HCT116 (cell line): ENCODE data around the gene GHRHR. TPM values are rescaled to one million over a fixed set of nuclear protein-coding genes. Genes with fewer than 3 reads are reported as not detected.

Source experiments
- ATAC-seq: fragments of 200-7000 bp; cut with Tn5 transposase; 2 replicates; pipeline ENCODE4 v1.9.1; 2020; ENCODE audit warnings: mild to moderate bottlenecking, moderate library complexity
- BruUV-seq: library from RNA; stranded (reverse); fragments of 400-500 nt; replicated peaks from 2 replicates; lab custom pipeline; 2021; lab: Mats Ljungman, UMichigan
- CTCF ChIA-PET: fragments of 300-600 bp; sonication (Branson Sonifier 250); formaldehyde crosslinking; loops from one replicate; lab custom pipeline; 2021; ENCODE audit warnings: antibody characterized with exemption; lab: Charles Lee
- POLR2A ChIA-PET: fragments of 300-600, 350-600 bp; sonication (Branson Sonifier 250); formaldehyde crosslinking; loops from one replicate; lab custom pipeline; 2021; ENCODE audit warnings: antibody characterized with exemption; lab: Charles Lee
- RAD21 ChIA-PET, 2 experiments: fragments of 300-600 bp; sonication (Branson Sonifier 250); formaldehyde crosslinking; loops; one replicate each; lab custom pipeline; 2023; ENCODE audit warnings: low total read pairs in 2 of 2; ENCODE audit not compliant: uncharacterized antibody in 2 of 2, unreplicated experiment in 2 of 2, low non-redundant PET in 1 of 2; lab: Charles Lee
- DNase-seq: peaks from one replicate; pipeline ENCODE4 v3.0.0-alpha.2; 2010; ENCODE audit warnings: low read depth, low spot score
- H2AFZ ChIP-seq: fragments of 200-600 bp; shearing (Covaris generic), sonication (generic); 2 replicates; pipeline ENCODE4 v1.6.1; 2017; ENCODE audit warnings: low read depth, mixed run types, mixed read lengths, antibody characterized with exemption, low read length; ENCODE audit not compliant: poor library complexity, severe bottlenecking
- H3K27ac ChIP-seq: 2 replicates; pipeline ENCODE4 v1.5.1; 2012; ENCODE audit warnings: low read depth, low read length
- H3K27me3 ChIP-seq: fragments of 200-600 bp; sonication (generic); 2 replicates; pipeline ENCODE4 v1.6.1; 2016; ENCODE audit warnings: mixed run types, low read length, mixed read lengths; ENCODE audit not compliant: insufficient read depth
- H3K36me3 ChIP-seq, 2 experiments: fragments of 200-500 bp in 1 of 2; fragments of 200-600 bp in 1 of 2; sonication (Bioruptor generic) in 1 of 2; sonication (generic) in 1 of 2; 2 replicates each; pipeline versions ENCODE4 v1.5.1 to v1.6.1; 2014 to 2016; ENCODE audit warnings: low read length in 2 of 2, inconsistent platforms in 1 of 2, mixed read lengths in 1 of 2, mixed run types in 1 of 2; ENCODE audit not compliant: insufficient read depth in 2 of 2, control insufficient read depth in 1 of 2
- H3K4me1 ChIP-seq, 2 experiments: fragments of 200-600 bp in 1 of 2; sonication (generic) in 1 of 2; 2 replicates each; pipeline versions ENCODE4 v1.5.1 to v1.6.1; 2012 to 2017; ENCODE audit warnings: low read length in 2 of 2, inconsistent platforms in 1 of 2, mild to moderate bottlenecking in 1 of 2, mixed read lengths in 1 of 2, mixed run types in 1 of 2, moderate library complexity in 1 of 2; ENCODE audit not compliant: insufficient read depth in 2 of 2, control insufficient read depth in 1 of 2
- H3K4me2 ChIP-seq: fragments of 200-600 bp; sonication (generic); 2 replicates; pipeline ENCODE4 v1.6.1; 2017; ENCODE audit warnings: mixed run types, low read length, mixed read lengths
- H3K4me3 ChIP-seq, 2 experiments: fragments of 200-600 bp in 1 of 2; sonication (generic) in 1 of 2; replicated peaks in 1 of 2; 2 replicates each; pipeline ENCODE4 v1.5.1; 2011 to 2016; ENCODE audit warnings: low read length in 2 of 2, control low read depth in 1 of 2, low read depth in 1 of 2, mild to moderate bottlenecking in 1 of 2, mixed read lengths in 1 of 2, mixed run types in 1 of 2
- H3K79me2 ChIP-seq: fragments of 200-600 bp; sonication (generic); 2 replicates; pipeline ENCODE4 v1.6.1; 2017; ENCODE audit warnings: mild to moderate bottlenecking, mixed run types, low read length, moderate library complexity, mixed read lengths; ENCODE audit not compliant: insufficient read depth
- H3K9ac ChIP-seq: fragments of 200-600 bp; sonication (generic); 2 replicates; pipeline ENCODE4 v1.6.1; 2016; ENCODE audit warnings: low read length, mixed read lengths
- H3K9me2 ChIP-seq: fragments of 200-600 bp; sonication (generic), shearing (Covaris generic); 2 replicates; pipeline ENCODE4 v1.6.1; 2017; ENCODE audit warnings: mixed run types, mild to moderate bottlenecking, moderate library complexity; ENCODE audit not compliant: insufficient read depth
- H3K9me3 ChIP-seq, 2 experiments: fragments of 200-500 bp in 1 of 2; fragments of 200-600 bp in 1 of 2; sonication (Bioruptor generic) in 1 of 2; sonication (generic) in 1 of 2; 2 replicates each; pipeline ENCODE4 v1.6.1; 2014 to 2017; ENCODE audit warnings: low read length in 2 of 2, mixed read lengths in 2 of 2, inconsistent platforms in 1 of 2, low read depth in 1 of 2, mild to moderate bottlenecking in 1 of 2, mixed run types in 1 of 2, moderate library complexity in 1 of 2; ENCODE audit not compliant: control insufficient read depth in 1 of 2, insufficient read depth in 1 of 2
- H4K20me1 ChIP-seq: fragments of 200-600 bp; sonication (generic), shearing (Covaris generic); 2 replicates; pipeline ENCODE4 v1.6.1; 2017; ENCODE audit warnings: mixed run types, mild to moderate bottlenecking, moderate library complexity; ENCODE audit not compliant: insufficient read depth
- CBX3 ChIP-seq: IDR thresholded peaks from 2 replicates; pipeline ENCODE4 v1.6.1; 2012; ENCODE audit warnings: low read depth
- EGR1 ChIP-seq: IDR thresholded peaks from 2 replicates; pipeline ENCODE4 v1.6.1; 2012; ENCODE audit warnings: low read depth
- EZH2 ChIP-seq: fragments of 200-600 bp; sonication (generic); IDR thresholded peaks from 2 replicates; pipeline ENCODE4 v1.6.1; 2017; ENCODE audit warnings: antibody characterized with exemption, mixed run types
- EZH2phosphoT487 ChIP-seq: fragments of 200-600 bp; IDR thresholded peaks from 2 replicates; pipeline ENCODE4 v1.6.1; 2018; ENCODE audit warnings: antibody characterized with exemption, borderline replicate concordance
- FOSL1 ChIP-seq: IDR thresholded peaks from 2 replicates; pipeline ENCODE4 v1.6.1; 2012; ENCODE audit warnings: low read depth
- JUND ChIP-seq: IDR thresholded peaks from 2 replicates; pipeline ENCODE4 v1.6.1; 2012
- POLR2A ChIP-seq: IDR thresholded peaks from 2 replicates; pipeline ENCODE4 v1.7.0; 2011; ENCODE audit warnings: borderline replicate concordance; ENCODE audit not compliant: insufficient read depth, insufficient read length; ENCODE audit errors: extremely low read depth
- SP1 ChIP-seq: IDR thresholded peaks from 2 replicates; pipeline ENCODE4 v1.6.1; 2012; ENCODE audit warnings: low read depth
- TCF7L2 ChIP-seq: IDR thresholded peaks from 2 replicates; pipeline ENCODE4 v1.7.0; 2011; ENCODE audit warnings: borderline replicate concordance, inconsistent platforms; ENCODE audit not compliant: insufficient read depth, insufficient read length; ENCODE audit errors: extremely low read depth
- YY1 ChIP-seq: IDR thresholded peaks from 2 replicates; pipeline ENCODE4 v1.6.1; 2011; ENCODE audit warnings: low read length, low read depth, moderate library complexity, mild to moderate bottlenecking; ENCODE audit not compliant: insufficient replicate concordance; ENCODE audit errors: extremely low read depth
- ZNF274 ChIP-seq: fragments of 200-500 bp; sonication (Bioruptor generic); IDR thresholded peaks from 2 replicates; pipeline ENCODE4 v1.6.1; 2014; ENCODE audit warnings: mild to moderate bottlenecking, low read depth, low read length, inconsistent platforms
- intact Hi-C: fragments of 100-400 bp; cut with micrococcal nuclease; formaldehyde crosslinking; loops from 2 replicates; pipeline ENCODE4 v1.10.0; 2022
- total RNA-seq: library from RNA; stranded (reverse); gene quantifications from one replicate; pipeline ENCODE4 v1.2.1, GENCODE V29; 2021; ENCODE audit not compliant: unreplicated experiment
- TF ChIP-seq, protein P1 (sequence below): IDR thresholded peaks from 2 replicates; pipeline ENCODE4 v1.6.1; 2011; ENCODE audit warnings: mild to moderate bottlenecking, low read length, moderate library complexity; ENCODE audit not compliant: insufficient replicate concordance; ENCODE audit errors: extremely low read depth

The GHRHR gene
- total RNA-seq, 1 experiment from 2014 or later: not detected

DNA sequence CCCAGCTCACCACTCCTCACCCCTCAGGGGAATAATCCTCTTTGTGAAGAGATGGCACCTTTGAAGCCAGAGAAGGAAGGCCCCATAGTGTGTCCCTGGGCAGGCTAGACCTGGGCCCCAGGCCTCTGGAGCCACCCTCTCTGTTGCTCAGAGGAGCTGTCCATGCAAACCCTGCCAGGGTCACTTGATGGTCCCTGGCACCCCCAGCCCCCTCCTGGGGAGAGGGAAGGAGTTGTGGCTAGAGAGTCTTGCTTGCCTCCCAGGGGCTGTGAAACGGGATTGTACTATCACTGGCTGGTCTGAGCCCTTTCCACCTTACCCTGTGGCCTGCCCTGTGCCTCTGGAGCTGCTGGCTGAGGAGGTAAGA is 5.8 kb downstream of the GHRHR start:
- no peak overlapping the region for H2AFZ ChIP-seq
- no peaks in the 10 kb centered on the region for H3K79me2 ChIP-seq
- intact Hi-C loops: no loop called here
- POLR2A ChIA-PET: no interaction called here
- no peak overlapping the region for H3K4me2 ChIP-seq
- CTCF ChIA-PET: interaction anchor here (2.2 kb wide), 1 partner anchor 14 kb away, joined by 6 read pairs; no protein-coding TSS in a partner anchor
- H3K9me3 ChIP-seq: no peaks in the 10 kb centered on the region
- no peaks in the 10 kb centered on the region for H4K20me1 ChIP-seq
- no peaks in the 10 kb centered on the region for H3K9me2 ChIP-seq
- H3K27me3 ChIP-seq: peaks cover 14% of the 10 kb centered on the region; the same call in 1 of the 2 replicates
- H3K9ac ChIP-seq: no peak overlapping the region
- no peaks in the 10 kb centered on the region for H3K36me3 ChIP-seq
- H3K4me3 ChIP-seq: no peak overlapping the region
- TF ChIP-seq ZNF274 (no peak), CBX3 (no peak), SP1 (no peak), TCF7L2 (no peak), YY1 (no peak), EGR1 (no peak), JUND (no peak), FOSL1 (no peak), EZH2phosphoT487 (no peak), EZH2 (no peak), POLR2A (no peak)
- TF ChIP-seq, protein P1, sequence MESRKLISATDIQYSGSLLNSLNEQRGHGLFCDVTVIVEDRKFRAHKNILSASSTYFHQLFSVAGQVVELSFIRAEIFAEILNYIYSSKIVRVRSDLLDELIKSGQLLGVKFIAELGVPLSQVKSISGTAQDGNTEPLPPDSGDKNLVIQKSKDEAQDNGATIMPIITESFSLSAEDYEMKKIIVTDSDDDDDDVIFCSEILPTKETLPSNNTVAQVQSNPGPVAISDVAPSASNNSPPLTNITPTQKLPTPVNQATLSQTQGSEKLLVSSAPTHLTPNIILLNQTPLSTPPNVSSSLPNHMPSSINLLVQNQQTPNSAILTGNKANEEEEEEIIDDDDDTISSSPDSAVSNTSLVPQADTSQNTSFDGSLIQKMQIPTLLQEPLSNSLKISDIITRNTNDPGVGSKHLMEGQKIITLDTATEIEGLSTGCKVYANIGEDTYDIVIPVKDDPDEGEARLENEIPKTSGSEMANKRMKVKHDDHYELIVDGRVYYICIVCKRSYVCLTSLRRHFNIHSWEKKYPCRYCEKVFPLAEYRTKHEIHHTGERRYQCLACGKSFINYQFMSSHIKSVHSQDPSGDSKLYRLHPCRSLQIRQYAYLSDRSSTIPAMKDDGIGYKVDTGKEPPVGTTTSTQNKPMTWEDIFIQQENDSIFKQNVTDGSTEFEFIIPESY: no peak
- peaks cover 0 to 2% of the 10 kb centered on the region in 2 experiments; a peak in 1 of 4 replicates for H3K4me1 ChIP-seq
- no peak overlapping the region for H3K27ac ChIP-seq
- ATAC-seq: no peak
- no TSS peak for BruUV-seq
- RAD21 ChIA-PET: no interaction called here
- DNase-seq: no peak
